AML-193 (cell line): Measurements from ENCODE around the gene GOLGA1.
"Not testable (repeated sequence)": the region's sequence is repeated elsewhere in the genome, so short reads cannot be mapped to it uniquely, and the experiment has no call there.

Experiments used
- DNase-seq, 2 experiments: peaks; one replicate each; lab custom pipeline; 2025; lab: John Stamatoyannopoulos, UW

GOLGA1 gene

GRCh38 chr9:124940894-124941678 is at the start of gene GOLGA1:
Gene GOLGA1 (minus strand): TSS chr9:124941083. CDS start chr9:124938711, 2,372 bp downstream.
- peak; percentile 70 to 78 for DNase-seq

GRCh38 chr9:124983698-124984097 is 42.8 kb upstream of the GOLGA1 start:
- no peak for DNase-seq

- no peak for DNase-seq
Observed at GRCh38 chr9:124980431-124980830, 39.5 kb upstream of the GOLGA1 start.

- DNase-seq, result no peak
Observed at GRCh38 chr9:124975131-124975530, 34.2 kb upstream of the GOLGA1 start.

DNA sequence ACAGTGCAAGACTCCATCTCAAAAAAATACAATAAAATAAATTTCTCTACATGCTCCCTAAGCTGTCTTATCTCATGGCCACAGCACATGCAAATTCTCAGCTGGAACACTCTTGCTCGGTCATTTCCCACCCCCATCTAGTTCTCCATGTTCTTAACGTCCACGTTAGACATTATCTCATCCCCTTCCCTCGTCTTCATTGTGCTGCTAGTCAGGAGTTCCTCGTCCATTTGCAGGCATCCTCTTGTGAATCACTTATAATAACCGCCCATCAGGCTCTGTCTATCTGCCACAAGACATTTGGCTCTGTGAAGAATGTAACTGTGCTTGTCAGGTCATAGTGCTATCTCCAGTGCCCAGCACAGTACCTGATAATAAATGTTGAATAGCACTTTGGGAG is 32.9 kb upstream of the GOLGA1 start:
- no peak for DNase-seq

DNA sequence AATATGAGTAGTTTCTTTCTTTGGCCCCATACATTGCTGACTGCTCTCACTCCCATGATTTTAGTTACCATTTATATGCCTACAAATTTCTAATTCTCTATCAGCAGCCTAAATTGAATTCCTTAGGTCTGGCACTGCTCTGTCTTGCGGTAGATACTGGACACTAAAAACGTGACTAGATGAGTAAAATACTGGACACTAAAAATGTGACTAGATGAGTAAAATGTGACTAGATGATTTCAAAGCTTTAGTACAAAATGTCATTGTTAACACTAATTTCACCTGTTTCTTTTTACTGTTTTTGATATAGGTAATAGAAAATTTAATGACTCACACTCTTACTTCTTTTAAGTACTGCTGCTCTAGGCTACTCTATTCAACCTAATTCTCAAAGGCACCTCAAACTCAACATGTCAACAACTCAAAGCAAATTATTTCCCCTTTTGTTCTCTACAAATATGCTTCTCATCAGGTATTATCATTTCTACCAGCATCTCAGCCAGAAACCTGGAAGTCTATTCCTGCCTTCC is 31.4 kb upstream of the GOLGA1 start:
- no peak for DNase-seq

DNA sequence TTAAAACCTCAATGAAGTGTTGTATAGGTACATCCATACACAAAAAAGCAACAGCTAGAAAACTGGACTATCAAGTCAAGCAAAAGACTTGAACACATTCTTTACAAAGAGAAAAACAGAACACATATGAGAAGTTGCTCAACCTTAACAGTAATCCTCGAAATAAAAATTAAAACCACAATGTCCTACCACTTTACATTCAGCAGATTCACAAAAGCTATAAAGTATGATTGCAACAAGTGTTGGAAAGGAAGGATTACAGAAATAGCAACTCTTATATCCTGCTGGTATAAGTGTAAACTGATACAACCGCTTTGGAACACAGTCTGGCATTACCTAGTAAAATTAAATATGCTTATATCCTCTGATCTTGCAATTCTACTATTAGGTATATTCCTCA is 28.5 kb upstream of the GOLGA1 start:
- DNase-seq, result peak; percentile 14 to 31

DNA sequence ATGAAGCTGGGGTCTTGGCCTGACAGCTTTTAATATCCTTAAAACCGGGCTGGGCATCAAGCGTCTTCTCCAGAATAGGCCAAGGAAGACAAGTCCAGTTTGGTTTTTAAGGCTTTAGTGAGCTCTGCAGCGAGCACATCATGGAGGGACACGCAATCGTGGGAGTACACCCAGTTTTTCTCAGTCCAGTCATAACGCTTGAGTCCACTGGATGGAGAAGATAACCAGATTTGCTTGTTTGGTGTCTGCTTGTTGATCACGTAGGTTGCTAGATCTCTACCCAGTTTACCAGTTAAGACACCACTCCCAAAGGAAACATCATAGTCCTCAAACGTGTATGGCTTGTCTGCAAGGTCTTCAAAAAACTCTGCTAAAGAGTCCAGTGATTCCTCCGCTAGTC is 27.4 kb upstream of the GOLGA1 start:
- DNase-seq, result no peak

DNA sequence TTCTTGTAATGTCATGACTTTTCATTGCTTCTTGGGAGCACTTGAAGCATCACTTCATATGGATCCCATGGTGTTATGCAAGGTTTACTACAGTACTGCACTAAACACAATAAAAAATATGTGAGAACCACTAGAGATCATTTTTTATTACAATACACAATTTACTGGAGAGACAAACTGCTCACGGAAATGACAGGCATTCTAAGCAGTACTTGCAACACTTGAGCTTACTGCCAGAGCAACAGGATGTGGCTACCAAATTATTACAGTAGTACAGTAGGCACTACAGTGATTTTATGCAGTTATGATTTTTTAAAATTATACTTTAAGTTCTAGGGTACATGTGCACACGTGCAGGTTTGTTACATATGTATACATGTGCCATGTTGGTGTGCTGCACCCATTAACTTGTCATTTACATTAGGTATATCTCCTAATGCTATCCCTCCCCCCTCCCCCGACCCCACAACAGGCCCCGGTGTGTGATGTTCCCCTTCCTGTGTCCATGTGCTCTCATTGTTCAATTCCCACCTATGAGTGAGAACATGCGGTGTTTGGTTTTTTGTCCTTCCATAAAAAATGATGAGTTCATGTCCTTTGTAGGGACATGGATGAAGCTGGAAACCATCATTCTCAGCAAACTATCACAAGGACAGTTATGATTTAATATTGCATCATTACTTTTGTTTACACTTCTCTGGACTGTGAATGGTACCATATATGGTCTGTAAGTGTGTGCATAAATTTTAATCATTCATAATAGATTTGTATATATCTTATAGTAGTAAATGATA is 25.1 kb upstream of the GOLGA1 start:
- peak; percentile 28 to 52 for DNase-seq

GRCh38 chr9:124964604-124965003 is 23.7 kb upstream of the GOLGA1 start:
- no peak for DNase-seq

DNA sequence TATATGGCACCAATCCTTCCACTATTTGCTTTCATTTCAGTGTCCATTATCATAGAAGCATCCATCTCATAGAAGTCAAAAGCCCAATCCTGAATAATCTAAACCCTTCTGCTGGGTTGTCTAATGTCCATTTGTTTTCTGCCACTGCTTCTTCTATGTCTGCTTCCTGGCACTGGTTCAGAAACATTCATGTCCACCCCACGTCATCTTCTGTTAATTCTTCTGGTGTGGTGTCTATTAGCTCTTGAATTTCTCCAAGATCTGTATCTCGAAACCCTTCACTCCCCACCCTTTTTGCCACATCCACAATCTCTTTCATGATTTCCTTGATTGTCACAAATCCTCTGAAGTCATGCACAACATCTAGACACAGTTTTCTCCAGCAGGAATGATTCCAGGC is 23.2 kb upstream of the GOLGA1 start:
- DNase-seq, result no peak

DNA sequence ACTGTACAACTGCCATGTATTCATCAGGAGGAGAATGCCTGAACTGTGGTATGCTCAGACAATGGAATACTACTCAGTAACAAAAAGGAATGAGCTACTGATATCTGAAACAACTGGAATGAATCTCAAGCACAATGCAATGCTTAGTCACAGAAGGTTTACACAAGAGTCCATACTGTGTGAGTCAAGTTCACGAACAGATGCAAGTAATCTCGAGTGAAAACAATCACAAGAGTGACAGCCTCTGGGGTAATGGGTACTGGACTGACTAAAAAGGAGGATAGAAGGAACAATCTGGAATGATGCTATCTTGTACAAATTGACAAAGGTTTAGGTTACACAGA is 19.5 kb upstream of the GOLGA1 start:
- DNase-seq, result no peak

- not testable (repeated sequence) for DNase-seq
Observed at GRCh38 chr9:124959671-124960408, 19.0 kb upstream of the GOLGA1 start.

GRCh38 chr9:124954255-124954654 is 13.4 kb upstream of the GOLGA1 start:
- no peak for DNase-seq

- DNase-seq, result no peak
Observed at GRCh38 chr9:124950050-124950718, 9.3 kb upstream of the GOLGA1 start.

- DNase-seq, result no peak
Observed at GRCh38 chr9:124949387-124949786, 8.5 kb upstream of the GOLGA1 start.

DNA sequence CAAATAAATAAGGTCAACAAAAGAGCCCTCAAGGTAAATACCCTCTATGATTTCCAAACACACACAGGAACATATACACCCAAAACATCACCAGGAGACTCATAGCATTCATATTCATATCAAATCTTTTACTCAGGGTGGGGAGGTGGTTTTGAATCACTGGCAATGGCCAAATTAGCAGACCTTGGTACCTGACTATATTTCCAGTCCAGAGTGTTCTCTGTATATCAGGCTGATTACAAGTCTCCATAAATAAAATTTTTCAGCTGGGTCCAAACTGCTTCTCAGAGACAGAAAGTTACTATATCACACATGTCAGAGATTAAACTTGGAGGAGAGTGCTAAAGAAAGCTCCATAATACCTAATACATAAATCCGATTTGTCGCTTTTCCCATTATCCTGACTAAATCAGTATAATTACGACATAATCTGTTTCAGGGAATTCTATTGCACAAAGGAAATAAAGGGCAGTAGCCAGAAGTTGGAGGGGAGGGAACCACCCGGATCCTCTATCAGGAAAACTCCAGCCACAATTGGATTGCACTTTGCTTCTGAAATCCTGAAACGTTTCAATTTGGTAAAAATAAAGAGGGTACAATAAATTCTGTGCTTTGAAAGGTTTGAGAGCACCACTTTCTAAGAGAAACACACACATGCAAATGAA is 7.0 kb upstream of the GOLGA1 start:
- no peak for DNase-seq

DNA sequence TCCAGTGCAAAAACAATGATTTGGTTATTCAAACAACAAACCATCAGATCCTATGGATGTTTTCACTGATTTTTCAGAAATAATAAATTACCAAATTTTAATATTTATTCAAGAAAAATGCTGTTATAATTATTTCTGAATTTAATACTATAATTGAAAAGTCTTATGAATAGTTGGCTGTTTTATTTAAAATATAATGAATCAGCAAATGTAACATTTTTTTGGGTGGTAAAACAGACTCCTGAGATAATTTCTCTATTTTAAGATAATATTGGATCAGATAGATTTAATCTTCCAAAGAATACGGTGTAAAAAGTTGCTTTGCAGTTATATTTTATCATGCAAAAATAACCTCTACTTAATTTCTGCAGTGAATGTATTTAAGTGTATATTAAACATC is 5.3 kb upstream of the GOLGA1 start:
- DNase-seq, result no peak

DNA sequence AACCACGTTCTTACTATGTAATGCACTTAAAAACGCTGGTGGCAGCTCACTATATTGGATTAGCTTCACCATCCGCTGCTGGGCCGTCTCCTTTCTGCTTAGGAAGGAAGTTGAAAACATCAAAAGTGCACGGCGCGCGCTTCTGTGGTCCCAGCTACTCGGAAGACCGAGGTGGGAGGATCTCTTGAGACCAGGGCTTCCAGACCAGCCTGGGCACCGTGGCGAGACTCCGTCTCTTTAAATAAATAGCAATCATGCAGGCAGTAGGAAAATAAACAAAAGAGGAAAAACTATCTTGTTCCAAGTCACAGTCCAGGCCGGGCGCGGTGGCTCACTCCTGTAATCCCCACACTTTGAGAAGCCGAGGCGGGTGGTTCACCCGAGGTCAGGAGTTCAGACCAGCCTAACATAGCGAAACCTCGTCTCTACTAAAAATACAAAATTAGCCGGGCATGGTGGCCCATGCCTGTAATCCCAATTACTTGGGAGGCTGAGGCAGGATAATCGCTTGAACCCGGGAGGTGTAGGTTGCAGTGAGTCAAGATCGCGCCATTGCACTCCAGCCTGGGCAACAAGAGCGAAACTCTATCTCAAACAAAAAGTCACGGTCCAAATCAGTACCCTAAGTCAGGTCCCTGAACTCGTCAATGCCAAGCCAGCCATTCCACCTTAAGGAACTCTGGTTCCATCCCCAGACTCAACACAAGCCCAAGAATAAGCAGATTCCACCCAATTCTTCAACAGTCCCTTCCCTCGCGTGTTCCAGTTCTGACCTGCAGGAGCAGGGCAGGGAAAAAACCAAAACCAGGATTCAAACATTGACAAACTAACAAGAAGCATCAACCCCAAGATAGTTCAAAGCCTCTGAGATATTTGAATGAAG is 1.0 kb upstream of the GOLGA1 start:
- DNase-seq, result peak; percentile 34 to 46

DNA sequence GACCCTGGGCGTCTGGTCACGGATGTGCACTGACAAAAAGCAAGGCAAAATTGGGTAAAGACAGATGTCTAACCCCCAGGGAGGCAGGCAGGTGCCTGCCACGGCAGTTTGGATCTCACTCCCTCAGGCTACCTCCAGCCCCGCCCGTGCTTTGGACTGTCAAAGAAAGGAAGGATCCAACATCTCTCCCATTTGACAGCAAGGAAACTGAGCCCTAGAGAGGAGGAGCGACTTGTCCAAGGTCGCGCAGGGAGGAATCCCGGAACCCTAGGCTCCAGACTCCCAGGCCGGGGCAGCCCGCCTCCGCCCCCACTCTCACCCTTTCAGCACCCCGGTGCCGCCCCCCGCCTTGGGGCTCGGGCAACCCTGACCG is 376 bp downstream of the GOLGA1 start:
- DNase-seq, result no peak
